ENCODE data around the gene MYO5C.
A peak's percentile ranks its signal among the peaks of the same experiment; 100 is the strongest.

MYO5C gene, protein sequence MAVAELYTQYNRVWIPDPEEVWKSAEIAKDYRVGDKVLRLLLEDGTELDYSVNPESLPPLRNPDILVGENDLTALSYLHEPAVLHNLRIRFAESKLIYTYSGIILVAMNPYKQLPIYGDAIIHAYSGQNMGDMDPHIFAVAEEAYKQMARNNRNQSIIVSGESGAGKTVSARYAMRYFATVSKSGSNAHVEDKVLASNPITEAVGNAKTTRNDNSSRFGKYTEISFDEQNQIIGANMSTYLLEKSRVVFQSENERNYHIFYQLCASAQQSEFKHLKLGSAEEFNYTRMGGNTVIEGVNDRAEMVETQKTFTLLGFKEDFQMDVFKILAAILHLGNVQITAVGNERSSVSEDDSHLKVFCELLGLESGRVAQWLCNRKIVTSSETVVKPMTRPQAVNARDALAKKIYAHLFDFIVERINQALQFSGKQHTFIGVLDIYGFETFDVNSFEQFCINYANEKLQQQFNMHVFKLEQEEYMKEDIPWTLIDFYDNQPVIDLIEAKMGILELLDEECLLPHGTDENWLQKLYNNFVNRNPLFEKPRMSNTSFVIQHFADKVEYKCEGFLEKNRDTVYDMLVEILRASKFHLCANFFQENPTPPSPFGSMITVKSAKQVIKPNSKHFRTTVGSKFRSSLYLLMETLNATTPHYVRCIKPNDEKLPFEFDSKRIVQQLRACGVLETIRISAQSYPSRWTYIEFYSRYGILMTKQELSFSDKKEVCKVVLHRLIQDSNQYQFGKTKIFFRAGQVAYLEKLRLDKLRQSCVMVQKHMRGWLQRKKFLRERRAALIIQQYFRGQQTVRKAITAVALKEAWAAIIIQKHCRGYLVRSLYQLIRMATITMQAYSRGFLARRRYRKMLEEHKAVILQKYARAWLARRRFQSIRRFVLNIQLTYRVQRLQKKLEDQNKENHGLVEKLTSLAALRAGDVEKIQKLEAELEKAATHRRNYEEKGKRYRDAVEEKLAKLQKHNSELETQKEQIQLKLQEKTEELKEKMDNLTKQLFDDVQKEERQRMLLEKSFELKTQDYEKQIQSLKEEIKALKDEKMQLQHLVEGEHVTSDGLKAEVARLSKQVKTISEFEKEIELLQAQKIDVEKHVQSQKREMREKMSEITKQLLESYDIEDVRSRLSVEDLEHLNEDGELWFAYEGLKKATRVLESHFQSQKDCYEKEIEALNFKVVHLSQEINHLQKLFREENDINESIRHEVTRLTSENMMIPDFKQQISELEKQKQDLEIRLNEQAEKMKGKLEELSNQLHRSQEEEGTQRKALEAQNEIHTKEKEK (N-terminal part only)

DNA sequence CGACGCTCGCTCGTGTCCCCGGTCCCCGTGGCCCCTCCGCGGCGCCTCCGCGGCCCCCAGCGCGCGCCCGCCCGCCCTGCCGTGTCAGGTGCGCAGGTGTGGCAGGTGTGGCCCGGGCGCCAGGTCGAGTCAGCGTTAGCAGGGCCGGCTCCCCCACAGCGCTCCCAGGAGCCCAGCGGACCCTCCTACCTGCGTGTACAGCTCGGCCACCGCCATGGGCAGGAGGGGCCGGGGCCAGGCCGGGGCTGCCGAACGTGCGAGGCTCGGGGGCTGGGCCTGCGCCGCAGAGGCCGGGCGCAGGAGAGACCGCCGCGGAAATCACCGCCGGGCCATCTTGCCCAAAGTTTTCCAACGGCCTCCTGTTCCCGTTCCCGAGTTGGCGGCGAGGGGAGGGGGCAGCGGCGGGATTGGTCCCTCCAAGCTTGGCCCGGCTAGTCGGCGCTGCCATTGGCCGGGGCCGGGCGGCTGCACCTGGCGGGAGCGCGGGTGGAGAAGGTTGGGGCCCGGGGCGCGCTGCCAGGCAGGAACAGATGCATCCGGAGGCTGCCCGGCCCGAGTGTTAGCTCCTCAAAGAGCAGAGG, at the start of gene MYO5C:
TSS of gene MYO5C (minus strand) at position 384 of the 581 bp plus-strand sequence. CDS start at position 216, 168 bp downstream.
- peak; percentile 26 for DNase-seq (ENCODE audit: low spot score)

DNA sequence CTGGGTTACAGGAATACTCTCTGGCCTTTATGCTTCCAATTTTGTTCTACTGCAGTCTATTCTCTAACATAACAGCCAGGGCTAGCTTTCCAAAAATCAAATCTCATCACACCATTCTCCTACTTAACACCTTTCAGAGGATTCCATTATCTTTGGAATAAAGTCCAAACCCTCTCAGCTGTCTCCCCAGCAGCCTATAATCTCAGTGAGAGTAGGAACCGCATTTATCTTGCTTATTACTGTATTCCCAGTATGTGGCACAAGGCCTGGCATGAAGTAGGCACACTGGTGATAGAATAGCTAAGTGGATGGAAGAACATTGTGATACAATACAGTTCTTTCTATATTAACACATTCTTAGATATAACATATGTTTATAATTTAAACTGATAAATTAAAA, 49.0 kb upstream of the MYO5C start:
- no peak for DNase-seq (ENCODE audit: low spot score)

DNA sequence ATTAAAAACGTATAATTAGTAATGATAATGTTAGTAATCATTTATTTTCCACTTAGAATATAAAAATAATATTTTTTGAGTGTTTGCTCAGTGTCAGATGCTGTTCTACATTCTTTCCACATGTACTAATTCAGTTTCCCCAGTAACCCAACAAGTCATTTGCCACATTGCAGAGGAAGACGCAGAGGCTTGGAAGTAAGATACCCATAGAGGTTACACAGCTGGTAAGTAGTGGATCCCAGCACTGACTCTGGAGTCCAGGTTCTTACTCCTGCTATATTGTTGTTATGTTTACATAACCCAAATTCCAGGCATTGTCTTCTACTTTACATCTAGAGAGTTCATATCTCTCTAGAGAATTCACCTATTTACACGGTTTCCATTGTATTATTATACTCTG, 48.2 kb upstream of the MYO5C start:
- peak; percentile 20 for DNase-seq (ENCODE audit: low spot score)

DNA sequence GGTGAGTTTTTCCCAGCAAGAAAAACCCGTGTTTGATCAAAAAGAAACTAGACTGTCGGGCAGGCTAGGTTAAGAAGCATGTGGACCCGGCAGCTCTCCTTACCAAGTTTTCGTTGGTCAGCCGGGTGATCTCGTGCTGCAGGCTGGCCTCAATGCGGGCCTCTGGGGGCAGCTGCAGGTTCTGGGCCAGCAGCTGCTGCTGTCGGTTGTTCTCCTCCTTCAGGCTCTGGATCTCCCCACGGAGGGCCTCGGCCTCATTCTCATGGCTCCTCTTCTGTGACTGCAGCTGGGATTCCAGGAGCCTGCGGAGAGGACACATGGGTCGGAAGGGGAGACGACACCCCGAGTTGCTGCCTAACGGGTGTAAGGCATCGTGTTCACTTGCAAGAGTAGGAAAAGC, 44.5 kb upstream of the MYO5C start:
- no peak for DNase-seq (ENCODE audit: low spot score)

DNA sequence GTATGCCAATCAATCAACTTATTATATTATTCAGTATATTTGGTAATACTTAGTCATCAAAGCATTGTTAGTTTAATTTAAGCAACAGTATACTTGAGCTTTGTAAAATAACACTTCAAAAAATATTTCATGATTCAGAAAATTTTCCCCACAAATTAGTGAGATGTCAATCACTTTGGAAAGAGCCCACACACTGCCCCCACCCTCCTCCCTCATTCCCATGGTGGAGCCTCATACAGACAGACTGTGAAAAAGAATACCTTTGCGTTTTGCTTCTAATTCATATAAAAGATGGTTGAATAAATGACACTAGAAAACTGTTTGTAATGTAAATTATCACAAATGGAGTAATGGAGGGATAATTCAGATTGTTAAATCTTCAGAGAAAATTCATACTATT, 43.3 kb upstream of the MYO5C start:
- DNase-seq (ENCODE audit: low spot score), result no peak

DNA sequence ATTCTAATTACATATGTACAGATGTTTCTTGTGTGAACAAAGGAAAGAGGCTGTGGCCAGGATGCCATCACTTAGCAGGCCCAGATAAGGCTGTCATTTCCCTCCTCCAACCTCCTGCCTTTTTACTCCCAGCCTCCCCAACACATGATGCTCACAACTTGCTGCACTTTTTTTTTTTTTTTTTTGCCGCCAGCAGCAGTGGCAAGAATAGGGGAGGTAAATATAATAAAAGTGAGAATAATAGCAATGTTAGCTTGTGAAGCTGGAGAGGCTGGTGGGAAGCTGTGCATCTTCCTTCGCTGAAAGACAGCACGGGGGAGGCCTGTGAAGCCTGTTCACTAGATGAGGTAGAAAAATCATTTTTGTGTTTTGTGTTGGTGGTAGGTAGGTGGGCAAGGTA, 42.5 kb upstream of the MYO5C start:
- no peak for DNase-seq (ENCODE audit: low spot score)

DNA sequence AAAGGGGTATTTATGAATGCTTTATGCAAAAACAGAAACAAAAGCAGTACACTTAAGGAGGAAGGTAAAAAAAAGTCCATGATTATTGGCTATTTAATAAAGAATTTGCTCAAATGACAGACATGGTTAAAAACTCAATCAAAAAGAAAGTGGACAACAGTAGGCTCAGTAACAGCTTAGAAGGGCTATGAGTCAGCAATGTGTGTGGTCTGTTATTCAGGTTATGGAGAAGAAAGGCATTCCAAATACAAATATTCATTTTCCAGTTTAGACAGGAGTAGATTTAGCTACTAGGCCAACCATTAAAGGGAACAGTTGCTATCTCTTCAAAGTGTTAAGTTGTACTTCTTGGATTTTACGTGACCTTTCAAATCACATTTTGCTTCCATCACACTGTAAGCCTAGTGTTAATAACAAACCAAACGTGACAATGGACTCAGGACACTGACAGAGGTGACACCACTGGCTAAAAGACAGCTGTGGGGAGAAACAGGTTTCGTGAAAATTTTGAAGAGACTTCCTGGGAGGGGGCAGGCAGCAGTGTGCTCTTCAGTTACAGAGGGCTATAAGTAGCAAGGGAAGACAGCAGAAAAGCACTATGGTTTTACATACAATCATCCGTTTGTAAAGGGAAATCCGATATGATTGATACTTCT, 41.7 kb upstream of the MYO5C start:
- peak; percentile 55 for DNase-seq (ENCODE audit: low spot score)

DNA sequence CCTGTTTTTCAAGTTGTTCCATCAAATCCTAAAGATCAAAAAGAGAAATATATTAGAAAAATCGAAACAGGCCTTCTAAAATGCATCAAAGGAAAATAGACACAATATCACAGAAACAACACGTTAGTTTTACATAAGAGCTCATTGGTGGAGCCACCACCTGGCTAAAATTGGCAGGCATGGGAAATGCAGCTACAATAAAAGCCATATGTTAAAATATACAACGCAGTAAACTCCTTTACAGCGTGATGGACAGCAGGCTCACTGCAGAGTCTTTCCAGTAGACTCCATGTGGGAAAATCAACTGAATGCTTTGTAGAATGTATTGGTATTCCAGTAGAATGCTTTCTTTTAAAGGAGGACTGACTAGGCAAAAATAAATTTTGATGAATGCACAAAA, 40.9 kb upstream of the MYO5C start:
- no peak for DNase-seq (ENCODE audit: low spot score)

DNA sequence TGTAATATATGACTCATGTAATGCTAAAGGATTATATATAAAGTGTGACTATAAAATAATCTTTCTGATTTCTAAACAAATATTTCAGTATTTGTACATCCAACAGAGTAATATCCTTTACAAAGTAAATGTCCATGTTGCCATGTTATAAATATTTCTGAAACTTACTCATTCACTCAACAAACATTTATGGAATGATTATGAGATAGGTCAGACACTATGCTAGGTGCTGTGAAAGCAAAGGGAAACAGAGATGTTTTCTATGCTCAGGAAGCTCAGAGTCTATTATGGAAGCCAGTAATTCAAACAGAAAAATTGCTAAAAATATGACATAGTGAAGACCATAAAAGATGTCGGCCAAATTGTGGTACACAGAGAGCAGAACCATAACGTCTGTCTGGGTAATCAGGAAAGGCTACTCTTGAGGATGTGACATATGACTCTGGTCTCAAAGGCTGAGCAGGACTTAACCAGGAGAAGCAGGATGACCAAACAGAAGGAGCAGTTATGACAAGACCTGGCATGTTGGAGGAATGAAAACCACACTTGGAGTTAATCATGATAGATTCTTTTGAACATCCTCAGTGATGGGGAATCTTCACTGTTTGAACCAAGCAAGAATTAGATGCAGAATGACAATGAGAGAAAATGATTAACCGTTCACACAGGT, 39.0 kb upstream of the MYO5C start:
- DNase-seq (ENCODE audit: low spot score), result peak; percentile 44

DNA sequence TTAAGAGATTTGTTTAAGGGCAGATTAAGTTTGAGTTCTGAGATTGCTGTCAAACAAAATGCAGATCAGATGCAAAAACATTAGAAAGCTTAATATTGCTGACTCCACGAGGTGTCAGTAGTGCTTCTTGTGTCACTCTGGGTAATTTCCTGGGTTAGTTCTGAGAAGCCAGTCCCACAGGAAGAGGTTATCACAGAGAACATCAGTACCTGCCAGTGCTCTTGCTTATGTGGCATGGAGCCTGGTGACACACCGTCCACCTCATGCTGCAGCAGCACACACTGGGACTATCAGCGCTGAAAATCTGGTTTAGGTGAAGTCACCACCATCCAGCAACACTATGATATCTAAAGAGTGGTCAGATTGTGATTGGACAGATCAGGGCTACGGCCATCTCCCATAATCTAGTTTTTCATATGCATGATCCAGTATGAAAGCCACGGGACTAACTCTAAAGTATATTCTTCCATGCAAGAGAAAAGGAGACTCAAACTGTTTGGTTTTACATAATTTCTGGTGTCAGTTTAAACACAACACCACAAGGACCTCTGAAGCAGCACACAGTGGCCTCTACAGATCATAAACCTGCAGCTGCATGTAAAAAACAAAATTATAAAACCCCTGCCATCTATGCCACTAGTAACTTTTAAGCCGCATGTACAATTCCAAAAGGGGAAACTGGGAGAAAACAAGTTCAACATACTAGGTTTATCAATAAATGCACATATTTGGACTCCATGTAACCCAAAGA, 36.1 kb upstream of the MYO5C start:
- DNase-seq (ENCODE audit: low spot score), result peak; percentile 53

DNA sequence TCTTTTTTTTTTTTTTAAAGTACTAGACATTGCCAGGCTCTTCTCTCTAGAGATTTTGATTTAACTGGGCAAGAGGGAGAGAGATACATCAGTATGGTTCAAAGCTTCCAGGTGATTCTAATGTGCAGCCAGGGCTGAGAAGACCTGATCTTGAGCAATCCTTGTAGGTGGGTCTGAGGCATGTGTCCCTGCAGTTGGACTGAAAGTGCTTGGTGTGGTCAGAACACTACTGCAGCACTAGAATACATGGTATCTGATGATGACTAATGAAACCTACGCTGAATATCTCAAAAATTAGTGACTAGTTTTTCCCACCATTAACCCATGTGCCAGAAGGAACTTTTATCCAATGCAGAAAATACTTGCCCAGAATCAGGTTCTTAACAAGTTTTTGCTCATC, 34.4 kb upstream of the MYO5C start:
- no peak for DNase-seq (ENCODE audit: low spot score)

DNA sequence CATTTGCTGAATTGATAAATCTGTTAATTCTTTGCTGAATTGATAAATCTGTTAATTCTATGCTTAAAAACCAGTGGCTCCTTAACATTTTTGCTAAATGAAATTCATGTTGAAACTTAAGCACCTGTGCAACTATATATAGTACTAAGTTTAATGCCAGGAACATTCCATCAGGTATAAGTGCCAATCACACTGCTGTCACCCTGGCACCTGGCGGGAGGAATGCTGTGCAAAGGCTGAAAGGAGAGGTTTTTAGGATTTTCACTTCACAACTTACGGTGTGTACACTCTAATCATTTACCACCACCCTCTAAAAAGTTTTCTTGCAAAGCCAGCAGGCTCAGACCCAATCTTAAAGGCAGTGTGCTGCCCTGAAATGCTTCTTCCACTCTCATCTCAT, 33.5 kb upstream of the MYO5C start:
- no peak for DNase-seq (ENCODE audit: low spot score)

DNA sequence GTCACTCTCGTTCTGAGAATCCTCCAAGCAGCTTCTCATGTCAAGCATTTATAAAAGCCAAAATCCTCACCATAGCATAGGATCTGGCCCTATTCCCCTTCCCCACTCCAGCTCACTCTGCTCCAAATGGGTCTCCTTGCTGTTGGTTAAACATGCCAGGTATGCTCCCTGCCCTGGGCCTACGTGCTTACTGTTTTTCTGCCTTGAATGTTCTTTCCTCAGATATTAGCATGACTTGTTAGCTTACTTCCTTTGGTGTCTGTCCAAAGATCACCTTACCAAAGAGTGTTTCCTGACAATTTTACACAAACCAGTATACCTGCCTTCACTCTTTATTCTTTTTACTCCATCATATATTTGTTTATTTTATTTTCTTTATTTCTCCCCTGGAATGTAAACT, 33.1 kb upstream of the MYO5C start:
- no peak for DNase-seq (ENCODE audit: low spot score)

DNA sequence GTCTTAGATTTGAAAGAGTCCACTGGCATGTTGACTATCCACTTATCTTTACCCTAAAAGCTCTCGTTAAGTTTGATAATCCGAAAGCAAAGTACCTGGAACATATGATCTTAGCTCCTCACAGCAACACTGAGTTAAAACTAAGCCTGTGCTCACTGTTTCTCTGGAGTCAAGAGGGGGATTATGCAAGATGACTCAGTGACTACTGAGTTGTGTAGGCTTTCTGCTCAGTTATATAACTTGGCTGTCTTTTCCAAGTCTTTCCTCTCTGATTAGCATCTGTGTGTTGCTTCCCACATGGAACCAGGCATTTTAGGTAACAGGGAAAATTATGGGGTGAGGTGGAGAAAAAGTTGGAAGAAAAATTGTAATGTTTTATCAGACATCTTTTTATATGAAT, 31.2 kb upstream of the MYO5C start:
- peak; percentile 65 for DNase-seq (ENCODE audit: low spot score)

DNA sequence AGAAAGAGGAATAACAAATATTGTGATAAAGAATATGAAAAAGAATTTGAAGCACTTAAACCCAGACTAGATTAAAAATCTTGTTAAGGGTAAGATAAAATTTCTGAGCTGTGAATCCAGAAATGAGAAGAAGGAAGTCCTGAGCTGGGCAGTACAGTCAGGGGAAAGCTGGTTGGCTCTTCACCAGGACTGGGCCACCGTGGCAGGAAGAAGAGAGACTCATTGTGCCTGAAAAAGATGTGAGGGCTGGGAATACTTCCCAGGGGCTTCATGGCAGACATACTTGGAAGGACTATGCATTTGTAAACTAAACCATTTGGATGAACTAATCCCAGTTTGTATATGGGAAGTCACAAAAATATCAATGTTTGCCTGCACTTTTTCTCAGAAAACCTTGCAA, 28.5 kb upstream of the MYO5C start:
- no peak for DNase-seq (ENCODE audit: low spot score)

DNA sequence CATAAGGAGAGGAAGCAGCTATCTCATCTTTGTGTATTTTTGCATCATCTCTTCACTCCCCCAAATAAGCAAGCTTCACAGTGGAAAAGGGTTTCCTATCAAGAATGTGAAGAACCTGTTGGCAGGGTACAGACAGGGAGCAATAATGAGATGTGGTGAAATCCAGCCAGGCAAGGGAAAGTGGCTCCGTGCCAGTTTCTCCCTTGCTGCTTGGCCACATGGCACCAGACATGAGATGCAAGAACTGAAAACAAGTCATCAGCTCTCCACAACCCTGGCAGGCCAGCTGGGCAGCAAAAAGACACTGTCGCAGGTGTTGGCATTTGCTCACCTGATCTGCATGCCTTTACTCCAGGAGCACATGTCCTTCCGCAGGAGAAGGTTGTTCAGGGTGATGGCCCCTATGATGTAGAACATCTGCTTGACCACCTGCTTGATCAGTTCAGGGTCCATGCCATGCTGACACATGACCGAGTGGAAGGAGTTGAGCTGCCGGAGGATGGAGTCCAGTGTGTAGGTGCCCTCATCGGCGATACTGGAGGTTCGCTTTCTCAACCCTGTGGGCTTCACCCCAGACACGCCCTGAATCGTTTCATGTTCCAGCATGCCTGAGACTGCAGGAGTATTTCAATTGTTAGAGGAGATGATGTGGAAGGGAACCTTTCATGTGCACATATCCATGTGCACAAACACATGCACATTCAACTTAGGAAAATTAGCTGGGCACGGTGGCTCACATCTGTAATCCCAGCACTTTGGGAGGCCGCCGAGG, 23.3 kb upstream of the MYO5C start:
- no peak for DNase-seq (ENCODE audit: low spot score)

DNA sequence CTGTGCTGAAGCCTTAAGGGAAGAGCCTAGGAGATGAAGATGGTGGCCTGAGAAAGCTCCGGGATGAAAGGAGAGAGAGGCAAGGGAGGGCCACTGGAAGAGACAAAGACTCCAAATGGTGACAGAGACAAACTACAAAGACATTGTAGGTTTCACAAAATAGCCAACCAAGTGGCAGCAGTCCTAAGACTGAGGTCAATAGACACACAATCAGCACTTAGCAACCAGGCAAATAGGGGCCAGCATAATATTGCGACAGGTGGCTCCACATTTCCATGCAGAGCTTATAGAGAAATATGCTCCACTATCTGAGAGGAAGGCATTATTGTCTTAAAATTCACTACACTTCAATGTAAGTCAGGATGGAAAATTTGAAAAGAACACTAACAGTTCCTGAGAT, 22.1 kb upstream of the MYO5C start:
- no peak for DNase-seq (ENCODE audit: low spot score)

DNA sequence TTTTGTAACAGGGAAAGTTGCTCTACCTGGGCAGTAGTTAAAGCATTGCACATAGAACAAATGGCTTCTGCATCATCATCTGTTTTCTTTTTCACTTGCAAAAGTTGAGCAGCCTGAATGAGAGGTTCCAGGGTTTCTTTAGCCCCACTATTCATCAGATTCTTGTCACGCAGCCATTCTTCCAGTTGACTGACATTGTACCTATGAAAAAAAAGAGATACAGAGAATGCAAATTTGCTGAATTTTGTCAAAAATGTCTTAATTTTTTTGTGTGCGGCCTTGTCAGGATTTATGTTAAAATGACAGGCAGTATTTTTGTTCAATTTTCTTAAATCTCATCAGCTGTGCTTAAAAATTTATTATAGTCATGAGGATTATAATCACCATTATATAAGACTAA, 21.4 kb upstream of the MYO5C start:
- no peak for DNase-seq (ENCODE audit: low spot score)

DNA sequence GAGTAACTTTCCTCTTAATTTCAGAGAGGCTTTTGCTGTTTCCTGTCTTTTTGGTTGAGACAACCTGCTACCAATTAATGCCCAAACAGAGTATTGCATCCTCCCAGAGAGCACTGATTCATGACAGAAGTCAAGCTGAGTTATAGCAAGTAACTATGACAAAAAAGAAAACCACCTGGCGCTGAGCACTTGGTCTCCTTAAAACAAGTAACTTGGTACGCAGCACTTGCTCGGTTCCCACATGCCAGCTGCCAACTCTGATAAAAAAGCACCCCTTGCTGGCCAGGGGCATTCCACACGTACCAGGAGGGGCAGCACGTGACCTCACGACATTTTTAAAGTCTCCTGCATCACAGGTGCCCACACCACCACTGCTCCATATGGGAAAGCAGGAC, 13.5 kb upstream of the MYO5C start:
- DNase-seq (ENCODE audit: low spot score), result no peak

Measured in GM03348 (cell line).